22Rv1 (cell line): Measurements from ENCODE around the gene PDGFRB.

ENCODE experiments used
- H3K27ac ChIP-seq: fragments of 450-650 bp; 2 replicates; pipeline ENCODE4 v1.5.1; 2017
- CTCF ChIP-seq: fragments of 450-650 bp; IDR thresholded peaks from 2 replicates; pipeline ENCODE4 v1.5.1; 2017; ENCODE audit warnings: mild to moderate bottlenecking
- ZFX ChIP-seq: fragments of 450-650 bp; IDR thresholded peaks from 2 replicates; pipeline ENCODE4 v1.6.1; 2017; ENCODE audit warnings: antibody characterized with exemption, borderline replicate concordance

The PDGFRB gene

GRCh38 chr5:150106674-150107426 is 48.8 kb downstream of the PDGFRB start:
- no peak overlapping the region for H3K27ac ChIP-seq
- TF ChIP-seq ZFX (no peak), CTCF (no peak)

- H3K27ac ChIP-seq, result no peak overlapping the region
- TF ChIP-seq CTCF (no peak), ZFX (no peak)
Measured at GRCh38 chr5:150105928-150106615, 49.6 kb downstream of the PDGFRB start.

DNA sequence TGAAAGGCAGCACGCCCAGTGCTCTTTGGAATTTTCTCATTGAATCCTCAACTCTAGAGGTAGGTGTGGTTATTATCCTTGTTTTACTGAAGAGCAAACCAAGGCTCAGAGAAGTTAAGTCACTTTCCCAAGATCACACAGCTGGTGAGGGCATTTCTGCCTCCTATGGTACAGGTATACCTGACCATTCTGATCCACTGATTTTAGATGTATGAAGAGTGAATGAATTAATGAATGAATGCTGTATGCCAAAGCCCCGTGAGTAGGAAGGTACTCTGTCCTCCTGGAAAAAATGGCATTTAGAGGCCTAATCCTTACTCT is 51.1 kb downstream of the PDGFRB start:
- H3K27ac ChIP-seq, result no peak overlapping the region
- TF ChIP-seq ZFX (no peak), CTCF (no peak)

GRCh38 chr5:150103678-150104549 is 51.7 kb downstream of the PDGFRB start:
- H3K27ac ChIP-seq, result no peak overlapping the region
- TF ChIP-seq CTCF (no peak), ZFX (no peak)

DNA sequence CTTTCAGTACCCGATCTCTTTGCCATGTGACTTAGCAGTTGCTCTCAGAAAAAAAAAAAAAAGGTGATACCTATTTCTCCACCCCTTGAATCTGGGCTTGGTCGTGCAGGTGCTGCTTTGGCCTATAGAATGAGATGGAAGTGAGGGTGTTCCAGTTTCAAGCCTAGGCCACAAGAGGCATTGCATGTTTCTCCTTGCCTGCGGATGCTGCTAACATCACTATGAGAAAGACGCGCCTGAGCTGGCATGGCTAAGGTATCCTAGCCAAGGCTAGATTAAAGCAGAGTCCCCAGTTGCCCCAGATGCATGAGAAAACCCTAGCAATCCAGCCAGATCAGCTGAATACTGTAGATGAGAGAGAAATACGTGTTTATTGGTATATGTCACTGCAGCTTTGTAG is 54.6 kb downstream of the PDGFRB start:
- no peak overlapping the region for H3K27ac ChIP-seq
- no peak for TF ChIP-seq CTCF
- no peak for TF ChIP-seq ZFX

- H3K27ac ChIP-seq, result no peak overlapping the region
- TF ChIP-seq ZFX, result no peak
Measured at GRCh38 chr5:150097152-150097551, 58.5 kb downstream of the PDGFRB start.

- TF ChIP-seq ZFX (no peak), CTCF (no peak)
Measured at GRCh38 chr5:150092159-150092787, 63.4 kb downstream of the PDGFRB start.

More at GRCh38 chr5:150092159-150092787, 63.4 kb downstream of the PDGFRB start:
- no peak overlapping the region for H3K27ac ChIP-seq
